Stimulated activated CD4-positive, alpha-beta T cell treated with anti-CD3 and anti-CD28 coated beads, Interleukin-2, amount 100 ng/mL, for 48 hours (primary cell): ENCODE measurements around the gene NUAK2.
A peak's percentile ranks its signal among the peaks of the same experiment; 100 is the strongest.
"Not testable (repeated sequence)": the region's sequence is repeated elsewhere in the genome, so short reads cannot be mapped to it uniquely, and the experiment has no call there.

Experiments used
- DNase-seq, 2 donors: peaks; one replicate each; pipeline ENCODE4 v3.0.0-alpha.2; 2020

The NUAK2 gene

DNA sequence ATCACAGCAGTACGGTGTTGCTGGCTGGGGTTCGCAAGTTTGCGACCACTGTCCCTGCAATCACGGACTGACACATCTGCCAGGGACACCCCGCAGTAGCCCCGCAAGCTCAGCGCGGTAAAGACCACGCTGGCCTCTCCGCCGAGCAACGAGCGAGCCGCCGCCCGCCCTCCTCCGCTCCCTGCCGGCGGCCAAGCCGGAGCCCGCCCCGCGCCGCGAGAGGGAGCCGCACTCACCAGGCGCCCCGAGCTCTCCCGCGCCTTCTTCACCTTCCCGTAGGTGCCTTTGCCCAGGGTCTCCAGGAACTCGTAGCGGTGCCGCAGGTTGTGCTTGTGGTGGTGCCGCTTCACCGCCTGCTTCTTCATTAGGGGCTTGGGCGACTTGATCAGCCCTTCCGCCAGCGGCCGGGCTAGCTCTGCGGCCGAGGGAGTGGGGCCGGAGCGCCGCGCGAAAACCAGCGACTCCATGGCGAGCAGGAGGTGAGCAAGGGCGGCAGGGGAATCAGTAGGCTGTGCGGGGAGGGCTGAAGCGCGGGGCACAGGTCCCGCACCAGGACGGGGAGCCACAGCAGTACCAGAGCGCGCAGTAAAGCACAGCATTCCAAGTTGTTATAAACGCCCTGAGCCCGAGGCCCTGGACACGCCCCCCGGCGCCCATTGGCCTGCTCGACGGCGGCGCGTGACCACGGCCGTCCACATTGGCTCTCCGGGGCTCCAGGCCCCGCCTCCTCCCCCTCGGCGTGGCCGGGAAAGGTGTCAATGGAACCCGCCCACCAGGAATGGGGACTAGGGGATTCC lies at the start of gene NUAK2:
Gene NUAK2, minus strand, starts transcription at position 584 of the 797 bp plus-strand sequence. Its CDS starts 117 bp downstream, at position 467.
- peak; percentile 78 to 80 for DNase-seq

GRCh38 chr1:205370780-205371179 lies 49.2 kb upstream of the NUAK2 start:
- DNase-seq = no peak

DNA sequence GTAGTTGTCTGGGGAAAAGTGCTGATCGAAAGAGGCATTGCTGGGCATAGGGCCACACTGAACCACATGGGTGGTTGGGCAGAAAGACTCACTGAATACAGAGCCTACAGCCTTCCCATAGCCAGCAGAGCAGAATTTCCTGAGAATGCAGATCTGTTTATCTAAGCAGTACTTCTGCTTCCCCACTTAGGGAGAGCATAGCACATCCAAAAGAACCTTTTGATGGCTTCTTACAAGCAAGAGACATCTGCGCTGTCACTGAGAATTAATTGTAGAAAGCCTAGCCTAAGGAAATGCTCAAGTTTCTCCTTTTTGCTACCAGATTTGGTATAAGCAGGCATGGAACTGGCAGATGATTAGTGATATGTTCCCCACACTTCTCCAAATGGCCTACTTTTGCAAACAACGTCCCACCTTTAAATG lies 48.2 kb upstream of the NUAK2 start:
- DNase-seq = no peak

GRCh38 chr1:205368478-205368877 lies 46.9 kb upstream of the NUAK2 start:
- DNase-seq = no peak

DNA sequence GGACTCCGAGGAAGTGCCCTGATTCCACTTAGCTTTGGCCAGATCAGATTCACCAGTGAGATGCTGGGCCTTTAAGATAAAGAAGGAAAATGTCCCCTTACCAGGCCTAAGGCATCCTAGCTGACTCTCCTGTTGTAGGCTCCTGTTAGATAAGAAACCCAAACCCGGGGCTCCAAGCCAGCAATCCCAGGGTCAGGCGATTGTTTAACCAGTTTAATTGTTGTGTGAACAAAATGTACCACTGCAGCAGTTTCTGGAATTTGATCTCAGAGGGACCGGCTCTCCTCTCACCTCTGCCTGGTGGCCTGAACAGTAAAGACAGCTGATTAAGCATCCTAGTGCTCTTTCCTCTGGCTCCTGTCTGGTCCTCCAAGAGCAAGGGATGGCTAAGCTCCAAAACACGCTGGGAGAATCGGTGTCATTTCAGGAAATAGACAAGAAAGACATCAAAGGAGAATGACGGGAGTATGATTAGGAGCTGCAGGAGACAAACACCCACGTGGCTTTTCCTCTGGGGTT lies 44.5 kb upstream of the NUAK2 start:
- no peak for DNase-seq

GRCh38 chr1:205365086-205365485 lies 43.5 kb upstream of the NUAK2 start:
- not testable (repeated sequence) for DNase-seq

GRCh38 chr1:205360891-205361290 lies 39.3 kb upstream of the NUAK2 start:
- DNase-seq = no peak

- no peak for DNase-seq
Measured at GRCh38 chr1:205359771-205360565, 38.4 kb upstream of the NUAK2 start.

GRCh38 chr1:205358579-205358978 lies 37.0 kb upstream of the NUAK2 start:
- no peak for DNase-seq

- no peak for DNase-seq
Measured at GRCh38 chr1:205357567-205357966, 36.0 kb upstream of the NUAK2 start.

DNA sequence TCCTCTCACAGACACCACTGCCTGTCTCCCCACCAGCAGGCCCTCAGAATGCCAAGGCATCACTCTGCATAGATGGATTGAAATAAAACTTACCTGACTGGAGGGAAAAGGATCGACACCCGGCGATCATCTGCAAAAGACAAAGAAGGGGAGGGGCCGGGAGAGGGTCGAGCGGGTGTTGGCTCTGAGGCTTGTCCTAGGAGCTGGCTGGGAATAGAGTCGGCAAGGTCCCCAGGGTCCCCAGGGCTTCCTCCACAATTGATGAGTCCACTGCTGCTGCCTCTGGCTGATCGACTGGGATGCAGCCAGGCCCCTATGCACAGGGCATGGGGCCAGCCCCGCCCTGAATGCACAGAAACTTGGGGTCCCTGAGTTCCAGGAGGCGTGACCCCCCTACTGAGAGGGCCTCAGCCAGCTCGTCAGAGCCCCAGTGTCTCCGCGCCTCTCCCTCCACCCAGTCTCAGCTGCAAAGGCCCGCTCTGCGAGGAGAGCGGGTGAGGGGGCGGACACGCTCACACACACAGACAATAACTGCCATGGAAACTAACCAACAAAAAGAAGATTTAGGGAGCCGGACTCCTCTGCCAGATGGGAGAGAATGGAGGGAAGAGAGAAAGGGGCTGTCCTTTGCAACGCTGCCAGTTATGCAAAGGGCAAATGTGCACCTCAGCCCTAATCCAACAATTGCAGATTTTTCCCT lies 35.0 kb upstream of the NUAK2 start, which contains the start of gene KLHDC8A:
Gene KLHDC8A, minus strand, starts transcription at position 483 of the 700 bp plus-strand sequence. CDS start 13,318 bp downstream, outside the sequence.
- no peak for DNase-seq

DNA sequence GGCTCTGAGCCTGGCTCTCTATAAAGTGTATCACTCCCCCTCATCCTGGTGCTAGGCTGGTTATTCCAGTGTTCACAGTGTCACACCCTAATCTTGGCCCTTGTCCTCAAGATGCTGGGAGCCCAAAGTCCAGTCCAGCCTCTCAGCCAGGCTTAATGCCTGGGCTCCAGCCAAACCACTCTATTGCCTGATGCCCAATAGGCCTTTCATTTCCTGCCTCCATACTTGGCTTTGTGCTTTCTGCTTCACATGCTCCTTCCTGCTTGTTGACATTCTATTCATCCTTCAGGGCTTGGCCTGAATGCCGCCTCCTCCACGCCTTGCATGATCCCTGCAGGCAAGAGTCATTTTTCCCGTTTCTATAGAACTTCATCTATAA lies 33.5 kb upstream of the NUAK2 start:
- DNase-seq = no peak

DNA sequence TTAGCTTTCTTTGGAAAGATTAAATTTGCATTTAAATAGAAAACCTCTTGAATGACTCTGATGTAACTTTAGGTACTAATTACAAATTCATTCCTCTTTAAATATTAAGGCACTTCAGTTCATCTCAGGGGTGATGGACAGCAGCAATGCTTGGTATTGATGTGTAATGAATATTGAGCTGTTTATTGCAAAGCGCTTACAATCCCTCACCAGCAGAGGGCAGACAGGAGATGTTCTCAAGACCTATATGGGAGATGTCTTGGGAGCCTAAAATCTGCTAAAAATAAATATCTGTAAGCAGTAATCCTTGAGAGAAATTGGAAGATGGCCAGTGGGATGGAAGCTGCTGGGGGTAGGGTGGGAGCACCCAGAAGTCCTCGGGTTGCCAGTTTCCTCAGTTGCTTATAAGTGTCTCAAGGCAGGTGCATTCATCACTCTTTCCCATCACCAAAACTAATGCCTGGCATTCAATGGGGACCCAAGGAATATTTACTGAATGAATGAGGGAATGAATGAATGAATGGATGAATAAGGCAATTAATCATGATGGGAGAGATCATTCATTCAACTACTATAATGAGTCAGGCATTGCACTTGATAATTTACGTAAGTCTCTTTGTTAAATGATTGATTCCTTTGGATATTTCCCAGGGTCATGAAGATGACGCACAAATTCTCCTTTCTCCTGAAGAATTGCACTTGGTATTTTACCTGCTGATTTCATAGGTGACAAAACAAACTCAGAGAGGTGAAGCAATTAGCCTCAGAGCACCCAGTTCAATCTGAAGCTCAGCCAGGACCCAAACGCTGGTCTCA lies 32.9 kb upstream of the NUAK2 start:
- DNase-seq = peak; percentile 64 to 65

- DNase-seq = no peak
Measured at GRCh38 chr1:205353612-205354011, 32.1 kb upstream of the NUAK2 start.

GRCh38 chr1:205353191-205353590 lies 31.6 kb upstream of the NUAK2 start:
- no peak for DNase-seq

DNA sequence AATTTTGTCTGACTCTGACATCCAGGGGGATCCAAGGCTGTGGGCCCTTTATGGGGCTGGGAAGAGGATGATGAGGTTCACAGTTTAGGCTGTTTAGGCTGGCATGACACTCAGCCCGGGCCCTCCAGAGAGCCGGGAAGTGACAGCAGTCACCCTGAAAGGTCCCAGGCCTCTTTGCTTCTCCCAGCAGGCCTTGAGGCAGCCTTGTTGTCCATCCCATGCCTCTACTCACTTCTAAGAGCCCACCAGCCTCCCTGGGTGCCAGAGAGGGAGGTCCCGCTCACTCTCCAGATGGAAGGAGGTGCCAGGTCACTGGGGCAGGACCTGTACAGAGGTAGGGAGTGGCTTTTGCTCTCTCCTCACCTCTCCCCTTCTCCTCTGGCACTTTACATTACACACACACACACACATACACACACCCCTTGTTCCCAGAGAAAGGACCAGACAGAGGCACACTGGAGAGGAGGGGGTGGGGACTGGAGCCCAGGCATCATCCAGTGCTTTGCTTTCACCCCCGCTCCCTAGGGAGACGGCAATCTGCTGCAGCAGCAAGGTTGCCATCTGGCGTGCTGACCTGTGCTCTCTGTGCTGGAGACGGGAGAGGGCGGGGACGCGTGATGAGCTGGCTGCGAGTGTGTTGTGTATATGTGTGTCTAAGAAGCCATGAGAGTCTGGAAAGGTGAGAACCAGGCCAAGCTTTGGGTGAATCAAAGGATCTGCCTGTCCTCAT lies 30.6 kb upstream of the NUAK2 start:
- DNase-seq = no peak

- DNase-seq = no peak
Measured at GRCh38 chr1:205350691-205351141, 29.2 kb upstream of the NUAK2 start.

GRCh38 chr1:205350124-205350523 lies 28.6 kb upstream of the NUAK2 start:
- DNase-seq = no peak

DNA sequence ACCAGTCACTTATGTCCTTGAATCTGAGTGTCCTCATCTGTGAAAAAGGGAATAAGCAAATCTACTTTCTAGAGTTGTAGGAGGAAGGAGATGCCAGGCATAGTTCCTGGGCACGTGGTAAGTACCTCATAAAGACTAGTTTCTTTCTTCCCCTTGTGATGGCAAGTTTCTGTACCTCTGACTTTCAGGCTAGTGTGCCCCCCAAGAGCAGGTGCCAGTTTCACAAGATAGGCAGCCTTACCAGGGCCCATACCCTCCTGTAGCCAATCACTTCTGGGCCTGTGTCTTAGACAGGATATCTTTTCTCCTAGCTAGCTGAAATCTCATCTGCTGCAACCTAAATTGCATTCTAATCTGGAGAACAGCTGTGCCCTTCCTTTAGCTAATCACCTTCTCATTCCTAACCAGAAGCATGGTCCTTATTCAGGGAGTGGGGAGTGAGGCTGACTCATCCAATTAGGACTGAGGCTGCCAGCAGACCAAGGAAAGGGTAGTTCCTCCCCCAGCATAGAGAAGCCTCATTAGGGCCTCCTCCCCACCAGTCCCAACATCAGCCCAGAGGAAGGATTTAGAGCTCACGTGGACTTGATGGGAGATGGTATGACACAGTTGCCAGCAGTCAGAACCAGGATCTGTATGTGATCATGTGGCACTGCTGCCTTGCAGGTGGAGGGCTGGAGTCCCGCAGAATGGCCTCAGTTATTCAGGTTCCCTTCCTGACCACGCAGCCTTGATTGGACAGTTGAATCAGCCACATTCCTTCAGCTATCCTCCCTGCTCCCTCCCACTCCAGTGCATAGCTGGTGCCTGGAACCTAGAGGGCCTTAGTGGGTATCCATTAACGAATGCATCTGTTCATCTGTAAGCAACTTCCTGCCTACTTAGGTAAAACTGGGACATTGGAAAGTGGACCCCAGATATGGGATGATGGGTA lies 27.3 kb upstream of the NUAK2 start:
- DNase-seq = no peak

DNA sequence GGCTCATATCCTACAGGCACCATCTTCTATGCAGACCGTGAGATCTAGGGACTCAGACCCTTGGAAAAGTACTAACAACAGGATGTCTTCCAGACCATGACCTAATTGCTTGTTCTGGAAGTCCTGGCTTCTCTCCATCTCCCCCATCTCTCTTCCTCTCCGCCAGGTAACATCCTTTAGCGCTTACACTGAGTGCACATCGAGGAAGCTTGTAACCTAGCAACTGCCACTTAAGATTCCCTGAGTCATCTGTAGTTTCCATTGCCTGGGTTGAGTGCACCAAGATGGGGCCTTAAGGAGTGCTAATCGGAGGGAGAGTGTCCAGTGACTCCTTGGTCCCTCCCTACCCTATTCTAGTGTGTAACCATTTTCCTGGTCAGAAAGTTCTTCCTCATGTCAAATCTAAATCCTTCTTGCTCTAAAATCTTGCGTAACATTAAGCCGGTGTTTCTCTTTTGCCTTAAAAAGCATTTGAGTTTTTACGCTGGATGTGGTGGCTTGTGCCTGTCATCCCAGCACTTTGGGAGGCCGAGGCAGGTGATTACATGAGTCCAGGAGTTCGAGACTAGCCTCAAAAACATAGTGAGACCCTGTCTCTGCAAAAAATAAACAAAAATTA lies 25.5 kb upstream of the NUAK2 start:
- DNase-seq = no peak
